ENCODE measurements around the gene PDE7B.

DNA sequence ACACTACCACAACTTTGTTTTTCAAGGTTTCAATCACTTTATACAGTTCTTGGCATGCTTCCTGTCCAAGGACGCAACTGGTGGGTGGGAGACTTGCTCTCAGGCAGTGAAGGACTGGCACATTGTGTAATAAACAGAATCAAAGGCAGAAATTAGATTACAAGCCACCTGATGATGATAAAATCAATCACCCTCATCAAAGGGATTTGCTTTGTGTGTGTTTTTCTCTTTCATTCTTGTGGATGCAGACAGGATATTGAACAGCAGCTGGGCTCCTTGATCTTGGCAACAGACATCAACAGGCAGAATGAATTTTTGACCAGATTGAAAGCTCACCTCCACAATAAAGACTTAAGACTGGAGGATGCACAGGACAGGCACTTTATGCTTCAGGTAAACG lies 327.2 kb downstream of the PDE7B start:
- TF ChIP-seq POLR2A (IDR thresholded peaks at IDR 0.05; ENCODE audit: low read depth, low read length) (no peak), SPI1 (IDR thresholded peaks at IDR 0.05; ENCODE audit: low read depth, low read length) (no peak), TAF1 (IDR thresholded peaks at IDR 0.05; ENCODE audit: low read depth, low read length) (no peak)
